HepG2 (cell line): ENCODE measurements around the gene ZDHHC3. TPM values are rescaled to one million over a fixed set of nuclear protein-coding genes. Genes with fewer than 3 reads are reported as not detected.

Experiments
- ATAC-seq: fragments of 200-7000 bp; cut with Tn5 transposase; 3 replicates; pipeline ENCODE4 v1.9.1; 2020; ENCODE audit warnings: mild to moderate bottlenecking, moderate library complexity
- BruUV-seq: library from RNA; stranded (reverse); fragments of 400-500 nt; replicated peaks from 2 replicates; lab custom pipeline; 2021; lab: Mats Ljungman, UMichigan
- CTCF ChIA-PET: fragments of 300-600 bp; formaldehyde crosslinking; extraction: SDS; loops from one replicate; lab custom pipeline; 2021; ENCODE audit warnings: low total read pairs, inconsistent platforms, low intra/inter-chr PET ratio; lab: Yijun Ruan, JAX
- POLR2A ChIA-PET: fragments of 350-600 bp; sonication (Branson Sonifier 250); formaldehyde crosslinking; loops from one replicate; lab custom pipeline; 2020; ENCODE audit warnings: antibody characterized with exemption, inconsistent platforms; lab: Yijun Ruan, JAX
- DNase-seq: peaks from one replicate; pipeline ENCODE4 v3.0.0-alpha.2; 2015; ENCODE audit warnings: low spot score
- FAIRE-seq: peaks from 3 replicates; lab custom pipeline; 2011; peaks lifted over from hg19 to GRCh38; lab: Jason Lieb, UNC
- H2AFZ ChIP-seq: one replicate; pipeline ENCODE4 v1.6.1; 2011; ENCODE audit warnings: low read length, inconsistent platforms
- H3K27ac ChIP-seq: fragments of 300-600 bp; 3 replicates; pipeline ENCODE4 v1.8.0; 2011; ENCODE audit warnings: mixed run types, mild to moderate bottlenecking, mixed read lengths, low read length, inconsistent platforms; ENCODE audit not compliant: insufficient read depth; ENCODE audit errors: extremely low read length
- H3K27me3 ChIP-seq, 2 experiments: fragments of 200-600 bp in 1 of 2; 2 replicates in 1 of 2; 3 replicates in 1 of 2; pipeline versions ENCODE4 v1.6.0 to v1.8.0; 2011; ENCODE audit warnings: low read length in 2 of 2, mild to moderate bottlenecking in 2 of 2, moderate library complexity in 2 of 2, inconsistent platforms in 1 of 2; ENCODE audit not compliant: insufficient read depth in 2 of 2, control insufficient read depth in 1 of 2
- H3K36me3 ChIP-seq, 2 experiments: fragments of 200-600 bp in 1 of 2; replicated peaks in 1 of 2; 2 replicates in 1 of 2; 3 replicates in 1 of 2; pipeline versions ENCODE4 v1.5.1 to v1.8.0; 2011; ENCODE audit warnings: low read length in 2 of 2, inconsistent platforms in 1 of 2; ENCODE audit not compliant: insufficient read depth in 2 of 2, control insufficient read depth in 1 of 2
- H3K4me1 ChIP-seq: 2 replicates; pipeline ENCODE4 v1.5.1; 2012; ENCODE audit warnings: low read length, inconsistent platforms; ENCODE audit not compliant: insufficient read depth
- H3K4me2 ChIP-seq: 2 replicates; pipeline ENCODE4 v1.6.0; 2011; ENCODE audit warnings: low read depth, low read length, inconsistent platforms
- H3K4me3 ChIP-seq, 3 experiments: fragments of 200-600 bp in 1 of 3; sonication (generic), shearing (Covaris generic) in 1 of 3; replicated peaks in 1 of 3; 2 replicates each; pipeline ENCODE4 v1.5.1; 2011 to 2016; ENCODE audit warnings: low read length in 3 of 3, inconsistent platforms in 2 of 3, low read depth in 2 of 3, mild to moderate bottlenecking in 2 of 3, control low read depth in 1 of 3, mixed read lengths in 1 of 3; ENCODE audit not compliant: insufficient read depth in 1 of 3
- H3K79me2 ChIP-seq: one replicate; pipeline ENCODE4 v1.6.1; 2011; ENCODE audit warnings: low read length, inconsistent platforms; ENCODE audit not compliant: insufficient read depth
- H3K9ac ChIP-seq: 2 replicates; pipeline ENCODE4 v1.6.0; 2011; ENCODE audit warnings: mild to moderate bottlenecking, low read depth, low read length, inconsistent platforms; ENCODE audit not compliant: insufficient read depth
- H3K9me3 ChIP-seq: 2 replicates; pipeline ENCODE4 v1.5.1; 2012; ENCODE audit warnings: mild to moderate bottlenecking, low read length
- H4K20me1 ChIP-seq: 2 replicates; pipeline ENCODE4 v1.6.0; 2011; ENCODE audit warnings: inconsistent platforms, mild to moderate bottlenecking, low read length, moderate library complexity; ENCODE audit not compliant: insufficient read depth
- ATF7-NPFF ChIP-seq: sonication (generic); formaldehyde crosslinking; IDR thresholded peaks from 2 replicates; pipeline ENCODE4 v1.8.1; 2023; ENCODE audit warnings: mild to moderate bottlenecking, low read depth, missing genetic modification reagents, moderate library complexity
- CBFB ChIP-seq: sonication (generic); formaldehyde crosslinking; IDR thresholded peaks from 2 replicates; pipeline ENCODE4 v1.4.0; 2020; ENCODE audit warnings: missing genetic modification reagents
- KDM5A ChIP-seq: fragments of 200-600 bp; sonication (generic); IDR thresholded peaks from 2 replicates; pipeline ENCODE4 v1.7.0; 2018; ENCODE audit warnings: antibody characterized with exemption, mild to moderate bottlenecking, low read length, borderline replicate concordance
- MAFF ChIP-seq: IDR thresholded peaks from 2 replicates; pipeline ENCODE4 v1.6.1; 2011; ENCODE audit warnings: low read depth, low read length, improper control_type of control experiment
- RAD51 ChIP-seq: fragments of 450-650 bp; IDR thresholded peaks from 2 replicates; pipeline ENCODE4 v1.6.1; 2016; ENCODE audit warnings: borderline replicate concordance
- SRSF1 ChIP-seq: fragments of 200-400 bp; formaldehyde crosslinking; optimal IDR thresholded peaks from 2 replicates; pipeline ENCODE3; 2017; ENCODE audit warnings: mild to moderate bottlenecking, low read depth, low read length, moderate library complexity
- ZNF550 ChIP-seq: sonication (generic); formaldehyde crosslinking; IDR thresholded peaks from 2 replicates; pipeline ENCODE4 v1.4.0; 2020; ENCODE audit warnings: mild to moderate bottlenecking, missing genetic modification reagents, borderline replicate concordance
- ZNF709 ChIP-seq: sonication (generic); formaldehyde crosslinking; IDR thresholded peaks from 2 replicates; pipeline ENCODE4 v1.5.0; 2020; ENCODE audit warnings: mild to moderate bottlenecking, missing genetic modification reagents
- ZNF777 ChIP-seq: sonication (generic); formaldehyde crosslinking; IDR thresholded peaks from 2 replicates; pipeline ENCODE4 v1.4.0; 2020; ENCODE audit warnings: missing genetic modification reagents
- ZNF879 ChIP-seq: sonication (generic); formaldehyde crosslinking; IDR thresholded peaks from 2 replicates; pipeline ENCODE4 v1.8.1; 2023; ENCODE audit warnings: missing genetic modification reagents
- WGBS: methylation state at CpG from one replicate; pipeline ENCODE4 v1.1.6; 2017; ENCODE audit warnings: low lambda C conversion rate; 5-methylcytosine and 5-hydroxymethylcytosine counted together
- in situ Hi-C: cut with HindIII; loops from 2 replicates; pipeline ENCODE4 v1.10.0; 2017; ENCODE audit warnings: low pct_unique_long_range_greater_than_20kb; ENCODE audit not compliant: extremely low pct_ligation_motif_present
- intact Hi-C: fragments of 100-400 bp; cut with micrococcal nuclease; formaldehyde crosslinking; loops from one replicate; pipeline ENCODE4 v1.10.0; 2022; ENCODE audit not compliant: unreplicated experiment
- polyA plus RNA-seq, 8 experiments: library from polyadenylated mRNA; depleted of rRNA in 3 of 8; stranded (reverse) in 7 of 8; unstranded in 1 of 8; fragments of >200 nt; fragmentation: Illumina TruSeq in 4 of 8; extraction: Trizol in 4 of 8; gene quantifications; 2 replicates each; pipeline versions ENCODE4 v1.2.1 to v1.2.3, GENCODE V29; 2011 to 2016; ENCODE audit warnings: low read depth in 4 of 8, missing spikeins in 1 of 8, mixed read lengths in 1 of 8; ENCODE audit not compliant: insufficient read depth in 1 of 8
- total RNA-seq, 5 experiments: library from RNA; depleted of rRNA; stranded (reverse); fragments of >200 nt; fragmentation: Illumina TruSeq; extraction: Trizol; gene quantifications; 2 replicates each; pipeline ENCODE4 v1.2.3, GENCODE V29; 2016; ENCODE audit warnings: low read depth in 1 of 5
- TF ChIP-seq, protein P1 (sequence below): sonication (generic); formaldehyde crosslinking; conservative IDR thresholded peaks from 2 replicates; pipeline ENCODE4 v1.8.1; 2023; ENCODE audit warnings: missing genetic modification reagents
- TF ChIP-seq, protein P2 (sequence below): sonication (generic); formaldehyde crosslinking; IDR thresholded peaks from 2 replicates; pipeline ENCODE4 v1.8.1; 2022; ENCODE audit warnings: low read depth, mild to moderate bottlenecking, missing genetic modification reagents
- TF ChIP-seq, protein P3 (sequence below): sonication (generic); formaldehyde crosslinking; IDR thresholded peaks from 2 replicates; pipeline ENCODE4 v1.4.0; 2020; ENCODE audit warnings: missing genetic modification reagents, borderline replicate concordance
- TF ChIP-seq, protein P4 (sequence below): sonication (generic); formaldehyde crosslinking; IDR thresholded peaks from 2 replicates; pipeline ENCODE4 v1.5.1; 2020; ENCODE audit warnings: mild to moderate bottlenecking, missing genetic modification reagents, moderate library complexity

ZDHHC3 gene
- total and polyA plus RNA-seq, 2 of the 13 experiments (the other 11 are each of a cell fraction or from before 2014, with no cell fraction given): 44.1 to 65.7 TPM

DNA sequence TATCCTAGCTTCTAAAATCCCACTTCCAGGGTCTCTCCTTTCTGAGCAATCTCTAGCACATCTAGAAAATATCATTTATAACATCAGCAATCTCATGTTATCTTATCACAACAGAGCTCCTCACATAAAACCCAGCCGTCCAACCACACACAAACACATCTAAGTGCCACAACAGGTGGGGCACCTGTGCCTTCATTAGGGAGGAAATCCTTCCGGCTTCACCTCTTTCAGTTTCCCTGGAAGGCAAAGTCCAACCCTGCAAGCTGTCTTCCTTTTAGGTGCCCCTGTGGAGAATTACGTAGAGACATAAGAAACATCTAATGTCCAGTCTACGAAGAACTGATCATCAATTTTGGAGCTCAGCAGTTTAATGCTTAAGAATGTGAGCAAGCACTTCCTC is 1.6 kb downstream of the ZDHHC3 start:
- FAIRE-seq (no peak), ATAC-seq (no peak), DNase-seq (no peak)
- BruUV-seq: no TSS peak
- POLR2A ChIA-PET: no interaction called here
- no peak overlapping the region for H3K27ac ChIP-seq
- CTCF ChIA-PET: no interaction called here
- peaks cover 38% of the 10 kb centered on the region for H3K4me1 ChIP-seq
- H3K4me2 ChIP-seq: peak overlapping the region; percentile 88
- peaks cover 77% of the 10 kb centered on the region for H3K79me2 ChIP-seq
- H2AFZ ChIP-seq: no peak overlapping the region
- no peaks in the 10 kb centered on the region for H4K20me1 ChIP-seq
- no peaks in the 10 kb centered on the region; a peak in 1 of 5 replicates for H3K27me3 ChIP-seq
- H3K36me3 ChIP-seq: no peaks in the 10 kb centered on the region; a peak in 1 of 5 replicates
- in situ Hi-C loops (no loop called here), intact Hi-C loops (no loop called here)
- H3K9me3 ChIP-seq: no peaks in the 10 kb centered on the region
- H3K9ac ChIP-seq: peak overlapping the region; percentile 96; the same call in 1 of the 2 replicates
- H3K4me3 ChIP-seq: peak overlapping the region; percentile 100
- WGBS: 65% methylated on average over 4 of the region's 4 CpGs
- TF ChIP-seq ZNF709 (CRISPR knock-in tag) (no peak), ATF7-NPFF (CRISPR knock-in tag) (no peak), SRSF1 (no peak), KDM5A (no peak), ZNF879 (CRISPR knock-in tag) (no peak), ZNF777 (no peak), RAD51 (no peak), MAFF (no peak), CBFB (no peak), ZNF550 (CRISPR knock-in tag) (no peak)
- TF ChIP-seq, protein P1, sequence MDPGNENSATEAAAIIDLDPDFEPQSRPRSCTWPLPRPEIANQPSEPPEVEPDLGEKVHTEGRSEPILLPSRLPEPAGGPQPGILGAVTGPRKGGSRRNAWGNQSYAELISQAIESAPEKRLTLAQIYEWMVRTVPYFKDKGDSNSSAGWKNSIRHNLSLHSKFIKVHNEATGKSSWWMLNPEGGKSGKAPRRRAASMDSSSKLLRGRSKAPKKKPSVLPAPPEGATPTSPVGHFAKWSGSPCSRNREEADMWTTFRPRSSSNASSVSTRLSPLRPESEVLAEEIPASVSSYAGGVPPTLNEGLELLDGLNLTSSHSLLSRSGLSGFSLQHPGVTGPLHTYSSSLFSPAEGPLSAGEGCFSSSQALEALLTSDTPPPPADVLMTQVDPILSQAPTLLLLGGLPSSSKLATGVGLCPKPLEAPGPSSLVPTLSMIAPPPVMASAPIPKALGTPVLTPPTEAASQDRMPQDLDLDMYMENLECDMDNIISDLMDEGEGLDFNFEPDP: no peak
- TF ChIP-seq, protein P2, sequence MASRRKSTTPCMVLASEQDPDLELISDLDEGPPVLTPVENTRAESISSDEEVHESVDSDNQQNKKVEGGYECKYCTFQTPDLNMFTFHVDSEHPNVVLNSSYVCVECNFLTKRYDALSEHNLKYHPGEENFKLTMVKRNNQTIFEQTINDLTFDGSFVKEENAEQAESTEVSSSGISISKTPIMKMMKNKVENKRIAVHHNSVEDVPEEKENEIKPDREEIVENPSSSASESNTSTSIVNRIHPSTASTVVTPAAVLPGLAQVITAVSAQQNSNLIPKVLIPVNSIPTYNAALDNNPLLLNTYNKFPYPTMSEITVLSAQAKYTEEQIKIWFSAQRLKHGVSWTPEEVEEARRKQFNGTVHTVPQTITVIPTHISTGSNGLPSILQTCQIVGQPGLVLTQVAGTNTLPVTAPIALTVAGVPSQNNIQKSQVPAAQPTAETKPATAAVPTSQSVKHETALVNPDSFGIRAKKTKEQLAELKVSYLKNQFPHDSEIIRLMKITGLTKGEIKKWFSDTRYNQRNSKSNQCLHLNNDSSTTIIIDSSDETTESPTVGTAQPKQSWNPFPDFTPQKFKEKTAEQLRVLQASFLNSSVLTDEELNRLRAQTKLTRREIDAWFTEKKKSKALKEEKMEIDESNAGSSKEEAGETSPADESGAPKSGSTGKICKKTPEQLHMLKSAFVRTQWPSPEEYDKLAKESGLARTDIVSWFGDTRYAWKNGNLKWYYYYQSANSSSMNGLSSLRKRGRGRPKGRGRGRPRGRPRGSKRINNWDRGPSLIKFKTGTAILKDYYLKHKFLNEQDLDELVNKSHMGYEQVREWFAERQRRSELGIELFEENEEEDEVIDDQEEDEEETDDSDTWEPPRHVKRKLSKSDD (CRISPR knock-in tag): no peak
- TF ChIP-seq, protein P3, sequence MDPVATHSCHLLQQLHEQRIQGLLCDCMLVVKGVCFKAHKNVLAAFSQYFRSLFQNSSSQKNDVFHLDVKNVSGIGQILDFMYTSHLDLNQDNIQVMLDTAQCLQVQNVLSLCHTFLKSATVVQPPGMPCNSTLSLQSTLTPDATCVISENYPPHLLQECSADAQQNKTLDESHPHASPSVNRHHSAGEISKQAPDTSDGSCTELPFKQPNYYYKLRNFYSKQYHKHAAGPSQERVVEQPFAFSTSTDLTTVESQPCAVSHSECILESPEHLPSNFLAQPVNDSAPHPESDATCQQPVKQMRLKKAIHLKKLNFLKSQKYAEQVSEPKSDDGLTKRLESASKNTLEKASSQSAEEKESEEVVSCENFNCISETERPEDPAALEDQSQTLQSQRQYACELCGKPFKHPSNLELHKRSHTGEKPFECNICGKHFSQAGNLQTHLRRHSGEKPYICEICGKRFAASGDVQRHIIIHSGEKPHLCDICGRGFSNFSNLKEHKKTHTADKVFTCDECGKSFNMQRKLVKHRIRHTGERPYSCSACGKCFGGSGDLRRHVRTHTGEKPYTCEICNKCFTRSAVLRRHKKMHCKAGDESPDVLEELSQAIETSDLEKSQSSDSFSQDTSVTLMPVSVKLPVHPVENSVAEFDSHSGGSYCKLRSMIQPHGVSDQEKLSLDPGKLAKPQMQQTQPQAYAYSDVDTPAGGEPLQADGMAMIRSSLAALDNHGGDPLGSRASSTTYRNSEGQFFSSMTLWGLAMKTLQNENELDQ (CRISPR knock-in tag): no peak
- TF ChIP-seq, protein P4, sequence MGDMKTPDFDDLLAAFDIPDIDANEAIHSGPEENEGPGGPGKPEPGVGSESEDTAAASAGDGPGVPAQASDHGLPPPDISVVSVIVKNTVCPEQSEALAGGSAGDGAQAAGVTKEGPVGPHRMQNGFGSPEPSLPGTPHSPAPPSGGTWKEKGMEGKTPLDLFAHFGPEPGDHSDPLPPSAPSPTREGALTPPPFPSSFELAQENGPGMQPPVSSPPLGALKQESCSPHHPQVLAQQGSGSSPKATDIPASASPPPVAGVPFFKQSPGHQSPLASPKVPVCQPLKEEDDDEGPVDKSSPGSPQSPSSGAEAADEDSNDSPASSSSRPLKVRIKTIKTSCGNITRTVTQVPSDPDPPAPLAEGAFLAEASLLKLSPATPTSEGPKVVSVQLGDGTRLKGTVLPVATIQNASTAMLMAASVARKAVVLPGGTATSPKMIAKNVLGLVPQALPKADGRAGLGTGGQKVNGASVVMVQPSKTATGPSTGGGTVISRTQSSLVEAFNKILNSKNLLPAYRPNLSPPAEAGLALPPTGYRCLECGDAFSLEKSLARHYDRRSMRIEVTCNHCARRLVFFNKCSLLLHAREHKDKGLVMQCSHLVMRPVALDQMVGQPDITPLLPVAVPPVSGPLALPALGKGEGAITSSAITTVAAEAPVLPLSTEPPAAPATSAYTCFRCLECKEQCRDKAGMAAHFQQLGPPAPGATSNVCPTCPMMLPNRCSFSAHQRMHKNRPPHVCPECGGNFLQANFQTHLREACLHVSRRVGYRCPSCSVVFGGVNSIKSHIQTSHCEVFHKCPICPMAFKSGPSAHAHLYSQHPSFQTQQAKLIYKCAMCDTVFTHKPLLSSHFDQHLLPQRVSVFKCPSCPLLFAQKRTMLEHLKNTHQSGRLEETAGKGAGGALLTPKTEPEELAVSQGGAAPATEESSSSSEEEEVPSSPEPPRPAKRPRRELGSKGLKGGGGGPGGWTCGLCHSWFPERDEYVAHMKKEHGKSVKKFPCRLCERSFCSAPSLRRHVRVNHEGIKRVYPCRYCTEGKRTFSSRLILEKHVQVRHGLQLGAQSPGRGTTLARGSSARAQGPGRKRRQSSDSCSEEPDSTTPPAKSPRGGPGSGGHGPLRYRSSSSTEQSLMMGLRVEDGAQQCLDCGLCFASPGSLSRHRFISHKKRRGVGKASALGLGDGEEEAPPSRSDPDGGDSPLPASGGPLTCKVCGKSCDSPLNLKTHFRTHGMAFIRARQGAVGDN (CRISPR knock-in tag): no peak
